ENCODE data around the gene NSMF.

Gene NSMF

DNA sequence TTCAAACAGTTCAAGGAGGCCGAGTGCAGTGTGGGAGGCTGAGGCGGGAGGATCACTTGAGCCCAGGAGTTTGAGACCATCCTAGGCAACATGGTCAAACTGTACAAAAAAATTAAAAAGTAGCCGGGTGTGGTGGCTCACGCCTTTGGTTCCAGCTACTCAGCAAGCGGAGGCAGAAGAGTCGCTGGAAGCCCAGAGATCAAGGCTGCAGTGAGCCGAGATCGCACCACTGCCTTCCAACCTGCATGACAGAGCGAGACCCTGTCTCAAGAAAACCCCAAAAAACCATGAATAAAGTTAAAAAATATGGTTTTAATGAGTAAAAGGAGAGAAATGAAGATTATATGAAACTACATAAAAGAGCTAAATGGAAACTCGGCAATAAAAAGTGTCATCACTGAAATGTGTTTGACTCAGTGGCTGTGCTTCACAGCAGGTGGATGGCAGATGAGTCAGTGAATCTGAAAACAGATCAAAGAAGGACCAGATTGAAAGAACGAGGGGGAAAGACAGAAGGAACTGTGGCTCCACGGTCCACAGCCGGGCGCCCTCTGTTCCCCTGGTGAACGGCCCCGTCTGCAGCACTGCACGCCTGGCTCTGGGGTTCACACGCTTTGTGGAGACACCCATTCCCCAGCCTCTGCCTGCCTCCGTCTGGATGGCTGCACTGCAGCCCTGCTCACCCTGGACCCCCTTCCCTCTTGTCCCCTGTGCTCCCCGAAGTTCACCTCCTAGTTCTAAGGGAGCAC is 61.3 kb downstream of the NSMF start:
- H3K27ac ChIP-seq = no peak overlapping the region
- TF ChIP-seq, protein P1, sequence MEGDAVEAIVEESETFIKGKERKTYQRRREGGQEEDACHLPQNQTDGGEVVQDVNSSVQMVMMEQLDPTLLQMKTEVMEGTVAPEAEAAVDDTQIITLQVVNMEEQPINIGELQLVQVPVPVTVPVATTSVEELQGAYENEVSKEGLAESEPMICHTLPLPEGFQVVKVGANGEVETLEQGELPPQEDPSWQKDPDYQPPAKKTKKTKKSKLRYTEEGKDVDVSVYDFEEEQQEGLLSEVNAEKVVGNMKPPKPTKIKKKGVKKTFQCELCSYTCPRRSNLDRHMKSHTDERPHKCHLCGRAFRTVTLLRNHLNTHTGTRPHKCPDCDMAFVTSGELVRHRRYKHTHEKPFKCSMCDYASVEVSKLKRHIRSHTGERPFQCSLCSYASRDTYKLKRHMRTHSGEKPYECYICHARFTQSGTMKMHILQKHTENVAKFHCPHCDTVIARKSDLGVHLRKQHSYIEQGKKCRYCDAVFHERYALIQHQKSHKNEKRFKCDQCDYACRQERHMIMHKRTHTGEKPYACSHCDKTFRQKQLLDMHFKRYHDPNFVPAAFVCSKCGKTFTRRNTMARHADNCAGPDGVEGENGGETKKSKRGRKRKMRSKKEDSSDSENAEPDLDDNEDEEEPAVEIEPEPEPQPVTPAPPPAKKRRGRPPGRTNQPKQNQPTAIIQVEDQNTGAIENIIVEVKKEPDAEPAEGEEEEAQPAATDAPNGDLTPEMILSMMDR (IDR thresholded peaks at IDR 0.05) = no peak
- TF ChIP-seq ZFX (IDR thresholded peaks at IDR 0.05; ENCODE audit: borderline replicate concordance) = no peak

Data from 22Rv1 (cell line).